SU-DHL-6 (cell line): ENCODE data around the gene FMN1.

ENCODE experiments used
- H2AFZ ChIP-seq: fragments of 200-600 bp; sonication (generic); 2 replicates; pipeline ENCODE4 v1.6.1; 2014; ENCODE audit warnings: low read depth, mild to moderate bottlenecking, moderate library complexity, mixed read lengths, antibody characterized with exemption, low read length; ENCODE audit not compliant: severe bottlenecking
- H3F3A ChIP-seq: fragments of 200-600 bp; shearing (Covaris generic); 2 replicates; pipeline ENCODE4 v1.6.0; 2016; ENCODE audit warnings: antibody characterized with exemption, mild to moderate bottlenecking; ENCODE audit not compliant: insufficient read depth
- H3K27ac ChIP-seq: fragments of 200-600 bp; sonication (generic); 2 replicates; pipeline ENCODE4 v1.5.1; 2016; ENCODE audit warnings: low read depth, mild to moderate bottlenecking, low read length, moderate library complexity, mixed read lengths
- H3K27me3 ChIP-seq: fragments of 200-600 bp; sonication (generic), shearing (Covaris generic); 2 replicates; pipeline ENCODE4 v1.6.0; 2014; ENCODE audit warnings: mild to moderate bottlenecking, low read length
- H3K36me3 ChIP-seq: fragments of 200-600 bp; sonication (generic); 2 replicates; pipeline ENCODE4 v1.6.1; 2014; ENCODE audit warnings: mild to moderate bottlenecking, low read length, mixed read lengths
- H3K4me2 ChIP-seq: fragments of 300-600, 200-600 bp; shearing (Covaris generic), sonication (generic); 2 replicates; pipeline ENCODE4 v1.6.0; 2014; ENCODE audit warnings: low read length, low read depth, mild to moderate bottlenecking; ENCODE audit not compliant: poor library complexity, severe bottlenecking
- H3K4me3 ChIP-seq: fragments of 200-600 bp; sonication (generic); 2 replicates; pipeline ENCODE4 v1.5.1; 2014; ENCODE audit warnings: antibody characterized with exemption, low read length, mild to moderate bottlenecking, mixed read lengths; ENCODE audit not compliant: insufficient read depth, poor library complexity, severe bottlenecking
- H3K79me2 ChIP-seq: fragments of 200-600 bp; sonication (generic); 2 replicates; pipeline ENCODE4 v1.6.1; 2014; ENCODE audit warnings: mild to moderate bottlenecking, low read length, moderate library complexity; ENCODE audit not compliant: insufficient read depth
- H3K9ac ChIP-seq: fragments of 200-600 bp; sonication (generic); 2 replicates; pipeline ENCODE4 v1.7.0; 2014; ENCODE audit warnings: mild to moderate bottlenecking, low read length
- H3K9me2 ChIP-seq: fragments of 200-600 bp; sonication (generic); replicated peaks from 2 replicates; pipeline ENCODE4 v1.6.1; 2014; ENCODE audit warnings: low read length; ENCODE audit not compliant: insufficient read depth
- H3K9me3 ChIP-seq: fragments of 200-600 bp; sonication (generic); 2 replicates; pipeline ENCODE4 v1.6.1; 2014; ENCODE audit warnings: low read length, mixed read lengths; ENCODE audit not compliant: insufficient read depth
- H4K20me1 ChIP-seq: fragments of 200-600 bp; sonication (generic); 2 replicates; pipeline ENCODE4 v1.6.1; 2014; ENCODE audit warnings: low read depth, mild to moderate bottlenecking, antibody characterized with exemption, low read length, moderate library complexity, mixed read lengths
- EZH2phosphoT487 ChIP-seq: fragments of 200-600 bp; sonication (generic), shearing (Covaris generic); conservative IDR thresholded peaks from 2 replicates; pipeline ENCODE4 v1.6.1; 2018; ENCODE audit warnings: mild to moderate bottlenecking, antibody characterized with exemption, low read length, moderate library complexity, mixed read lengths
- TF ChIP-seq, protein P1 (sequence below): fragments of 200-600 bp; sonication (generic); IDR thresholded peaks from one replicate; pipeline ENCODE4 v1.5.1; 2017; ENCODE audit warnings: antibody characterized with exemption, mild to moderate bottlenecking, low read length, moderate library complexity; ENCODE audit not compliant: insufficient read depth, poor library complexity, severe bottlenecking

The FMN1 gene

DNA sequence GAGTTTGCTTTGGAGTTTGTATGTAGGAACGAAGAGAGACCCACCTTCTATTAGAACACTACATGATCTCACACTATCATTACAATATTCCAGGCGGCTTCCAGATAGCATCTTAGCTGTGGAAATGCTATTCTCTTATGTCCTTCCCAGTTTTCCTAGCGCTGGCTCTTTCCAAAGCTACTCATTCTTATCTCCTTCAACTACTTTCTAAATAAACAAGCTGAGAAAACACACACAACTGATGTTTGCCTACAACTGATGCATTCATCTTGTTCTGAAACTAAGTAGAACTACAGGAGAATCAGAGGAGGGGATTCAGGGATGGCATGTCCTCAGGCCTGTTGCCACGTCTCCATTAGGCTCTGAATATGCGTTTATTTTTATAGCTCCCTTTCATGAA lies 367.8 kb downstream of the FMN1 start:
- no peak overlapping the region for H3K4me3 ChIP-seq
- no peak for TF ChIP-seq EZH2phosphoT487
- TF ChIP-seq, protein P1, sequence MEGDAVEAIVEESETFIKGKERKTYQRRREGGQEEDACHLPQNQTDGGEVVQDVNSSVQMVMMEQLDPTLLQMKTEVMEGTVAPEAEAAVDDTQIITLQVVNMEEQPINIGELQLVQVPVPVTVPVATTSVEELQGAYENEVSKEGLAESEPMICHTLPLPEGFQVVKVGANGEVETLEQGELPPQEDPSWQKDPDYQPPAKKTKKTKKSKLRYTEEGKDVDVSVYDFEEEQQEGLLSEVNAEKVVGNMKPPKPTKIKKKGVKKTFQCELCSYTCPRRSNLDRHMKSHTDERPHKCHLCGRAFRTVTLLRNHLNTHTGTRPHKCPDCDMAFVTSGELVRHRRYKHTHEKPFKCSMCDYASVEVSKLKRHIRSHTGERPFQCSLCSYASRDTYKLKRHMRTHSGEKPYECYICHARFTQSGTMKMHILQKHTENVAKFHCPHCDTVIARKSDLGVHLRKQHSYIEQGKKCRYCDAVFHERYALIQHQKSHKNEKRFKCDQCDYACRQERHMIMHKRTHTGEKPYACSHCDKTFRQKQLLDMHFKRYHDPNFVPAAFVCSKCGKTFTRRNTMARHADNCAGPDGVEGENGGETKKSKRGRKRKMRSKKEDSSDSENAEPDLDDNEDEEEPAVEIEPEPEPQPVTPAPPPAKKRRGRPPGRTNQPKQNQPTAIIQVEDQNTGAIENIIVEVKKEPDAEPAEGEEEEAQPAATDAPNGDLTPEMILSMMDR, result no peak
- no peaks in the 10 kb centered on the region for H4K20me1 ChIP-seq
- no peak overlapping the region for H3K4me2 ChIP-seq
- no peak overlapping the region for H2AFZ ChIP-seq
- H3K79me2 ChIP-seq, result no peaks in the 10 kb centered on the region
- H3K9me3 ChIP-seq, result no peaks in the 10 kb centered on the region
- H3K9ac ChIP-seq, result no peak overlapping the region
- H3K27ac ChIP-seq, result no peak overlapping the region
- H3F3A ChIP-seq, result no peaks in the 10 kb centered on the region
- H3K9me2 ChIP-seq, result no peaks in the 10 kb centered on the region
- no peaks in the 10 kb centered on the region for H3K36me3 ChIP-seq
- H3K27me3 ChIP-seq, result peaks cover 3% of the 10 kb centered on the region; the same call in 1 of the 2 replicates

DNA sequence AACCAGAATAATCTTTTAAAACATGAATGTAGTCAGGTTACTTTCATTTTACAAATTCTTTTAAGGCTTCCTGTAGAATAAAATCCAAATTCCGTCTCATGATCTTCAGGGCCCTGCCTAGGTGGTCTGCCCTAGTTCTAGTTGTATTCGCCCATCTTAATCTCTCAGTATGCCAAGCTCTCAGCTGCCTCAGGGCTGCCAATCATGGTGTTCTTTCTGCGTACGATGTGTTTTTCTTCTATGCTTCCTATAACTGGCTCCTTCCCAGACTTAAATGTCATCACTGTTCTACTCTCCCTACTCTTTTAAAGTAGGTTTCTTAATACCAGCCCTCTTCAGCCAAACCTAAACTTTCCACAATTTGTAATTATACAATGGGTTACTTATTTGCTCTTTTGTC lies 369.3 kb downstream of the FMN1 start:
- Histone ChIP-seq H3K9me3 (no peaks in the 10 kb centered on the region), H3F3A (no peaks in the 10 kb centered on the region), H3K27me3 (peaks cover 3% of the 10 kb centered on the region; the same call in 1 of the 2 replicates), H3K9ac (no peak overlapping the region), H4K20me1 (no peaks in the 10 kb centered on the region), H3K4me2 (no peak overlapping the region), H3K4me3 (no peak overlapping the region), H3K79me2 (no peaks in the 10 kb centered on the region), H2AFZ (no peak overlapping the region), H3K36me3 (no peaks in the 10 kb centered on the region), H3K27ac (no peak overlapping the region), H3K9me2 (no peaks in the 10 kb centered on the region)
- TF ChIP-seq, protein P1, result no peak
- TF ChIP-seq EZH2phosphoT487, result no peak

DNA sequence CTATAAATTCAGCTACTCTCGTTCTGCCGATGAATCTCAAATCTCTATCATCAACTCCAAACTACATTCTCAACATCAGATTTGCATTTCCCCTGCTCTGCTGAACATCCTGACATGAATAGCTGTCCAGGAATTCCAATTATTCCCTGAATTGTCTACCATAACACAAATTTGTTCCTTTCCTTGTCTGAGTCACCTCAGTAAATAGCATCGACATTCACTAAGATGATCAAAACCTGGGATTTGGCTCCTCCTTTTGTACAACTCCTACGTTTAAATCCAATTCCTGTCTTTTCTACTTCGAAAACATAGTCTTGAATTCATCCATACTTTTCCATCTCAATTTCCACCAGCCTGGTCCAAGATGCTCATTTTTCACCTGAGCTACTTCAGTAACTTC lies 369.7 kb downstream of the FMN1 start:
- Histone ChIP-seq H3K9ac (no peak overlapping the region), H3K9me2 (no peaks in the 10 kb centered on the region), H3K4me3 (no peak overlapping the region), H3K4me2 (no peak overlapping the region), H3K9me3 (no peaks in the 10 kb centered on the region), H3K79me2 (no peaks in the 10 kb centered on the region), H3F3A (no peaks in the 10 kb centered on the region), H2AFZ (no peak overlapping the region), H4K20me1 (no peaks in the 10 kb centered on the region), H3K27me3 (peaks cover 3% of the 10 kb centered on the region; the same call in 1 of the 2 replicates), H3K36me3 (no peaks in the 10 kb centered on the region), H3K27ac (no peak overlapping the region)
- TF ChIP-seq EZH2phosphoT487, result no peak
- TF ChIP-seq, protein P1, result no peak
